ENCODE results near the gene CHRNA4.

CHRNA4 gene

DNA sequence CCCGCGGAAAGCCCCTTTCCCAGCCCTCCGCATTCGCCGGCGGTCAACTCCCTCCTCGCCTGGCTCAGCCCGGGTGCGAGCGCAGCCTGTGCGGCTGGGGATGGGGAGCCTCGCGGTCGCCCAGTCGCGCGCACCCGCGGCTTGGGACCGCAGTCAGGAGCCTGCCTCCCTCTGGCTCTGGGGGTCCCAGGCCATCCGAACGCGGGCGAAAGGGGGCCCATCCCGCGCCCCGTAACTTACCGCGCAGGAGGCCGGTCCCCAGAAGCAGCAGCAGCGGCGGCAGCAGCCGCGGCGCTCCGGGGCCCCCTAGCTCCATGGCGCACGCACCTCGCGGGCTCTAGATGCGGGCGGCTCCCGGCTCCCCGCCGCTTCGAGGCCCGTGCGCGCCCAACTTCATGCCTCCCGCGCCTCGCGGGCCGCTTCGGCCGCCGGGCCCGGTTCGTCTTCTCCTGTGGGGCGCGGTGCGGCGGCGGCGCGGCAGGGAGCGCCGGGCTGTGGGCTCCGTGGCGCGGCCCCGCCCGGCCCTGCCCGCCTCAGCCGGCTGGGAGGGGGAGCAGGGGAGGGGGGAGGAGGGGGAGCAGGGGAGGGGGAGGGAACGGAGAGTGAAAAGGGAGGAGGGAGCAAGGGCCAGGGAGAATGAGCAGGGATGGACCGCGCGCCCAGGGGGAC lies at the start of gene CHRNA4:
Gene CHRNA4 (minus strand): TSS at position 500 of the 669 bp plus-strand sequence. CDS start 184 bp downstream, at position 316.
- DNase-seq (ENCODE audit: low read depth): no peak

DNA sequence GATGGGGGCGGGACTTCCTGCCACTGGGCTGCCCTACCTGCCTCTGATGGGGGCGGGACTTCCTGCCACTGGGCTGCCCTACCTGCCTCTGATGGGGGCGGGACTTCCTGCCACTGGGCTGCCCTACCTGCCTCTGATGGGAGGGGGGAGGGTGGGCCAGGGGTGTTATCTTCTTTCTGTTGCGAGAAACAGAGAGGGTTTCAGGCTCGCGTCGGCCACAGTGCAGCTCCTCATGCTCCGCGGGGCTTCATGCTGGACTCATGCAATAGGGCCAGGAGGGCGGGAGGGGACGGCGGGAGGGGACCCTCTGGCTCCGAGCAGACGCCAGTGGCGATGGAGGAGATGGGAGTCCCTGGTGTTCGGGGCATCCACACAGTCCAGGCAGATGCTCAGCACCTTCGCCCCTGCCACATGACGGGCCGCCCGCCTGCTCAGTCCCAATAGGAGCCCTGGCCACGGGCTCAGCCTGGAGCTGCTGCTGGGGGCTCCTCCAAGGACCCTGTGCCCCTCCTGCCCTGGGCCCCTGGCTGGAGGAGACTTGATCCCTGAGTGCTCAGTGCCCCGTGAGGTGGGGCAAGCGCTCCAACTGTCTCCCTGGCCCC lies 48.8 kb upstream of the CHRNA4 start:
- DNase-seq (ENCODE audit: low read depth): no peak

DNA sequence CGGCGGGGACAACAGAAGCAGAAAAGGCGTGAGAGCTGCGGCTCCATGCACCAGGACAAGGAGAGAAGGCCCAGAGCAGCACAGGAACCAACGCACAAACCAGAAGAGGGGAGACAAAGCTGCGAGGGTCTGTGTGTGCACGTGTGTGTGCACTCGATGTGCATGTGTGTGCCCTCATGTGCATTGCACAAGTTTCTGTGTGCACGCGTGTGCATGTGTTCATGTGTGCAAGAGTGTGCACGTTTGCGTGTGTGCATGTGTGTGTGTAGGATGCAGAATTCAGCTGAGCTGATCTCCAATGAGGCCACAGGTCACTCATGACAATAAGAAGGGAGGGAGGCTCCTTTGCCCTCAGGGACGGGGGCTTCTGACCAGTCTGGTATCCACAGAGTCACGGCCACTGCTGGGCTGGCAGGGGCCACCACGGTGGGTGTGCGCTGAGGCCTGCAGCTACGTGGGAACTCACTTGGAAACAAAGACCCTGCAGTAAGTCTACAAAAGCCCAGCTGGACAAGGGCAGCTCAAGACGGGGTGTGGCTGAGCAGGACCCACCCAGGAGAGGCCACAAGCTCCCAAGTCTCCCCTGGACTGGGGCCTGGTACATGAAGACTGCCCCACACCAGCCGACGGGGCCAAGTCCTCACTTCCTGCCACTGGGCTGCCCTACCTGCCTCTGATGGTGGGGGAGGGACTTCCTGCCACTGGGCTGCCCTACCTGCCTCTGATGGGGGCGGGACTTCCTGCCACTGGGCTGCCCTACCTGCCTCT lies 48.1 kb upstream of the CHRNA4 start:
- DNase-seq (ENCODE audit: low read depth): no peak

DNA sequence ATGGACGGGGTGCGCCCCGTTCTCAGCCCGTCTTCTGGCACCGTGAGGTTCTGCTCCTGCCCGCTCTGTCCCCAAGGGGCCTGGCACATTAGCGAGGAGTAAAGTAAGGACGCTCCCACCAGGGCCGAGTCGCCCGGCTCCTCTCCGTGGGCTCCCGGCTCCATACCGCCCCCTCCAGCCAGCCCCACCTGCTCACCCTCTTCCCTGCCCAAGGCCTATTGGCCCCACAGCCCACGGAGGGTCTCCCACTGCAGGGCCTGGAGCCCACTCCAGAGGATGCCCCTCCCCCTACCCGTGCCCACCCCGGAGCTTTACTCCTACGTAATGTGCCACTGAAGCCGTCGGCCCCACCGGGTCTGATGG lies 47.5 kb upstream of the CHRNA4 start:
- no peak for DNase-seq (ENCODE audit: low read depth)

DNA sequence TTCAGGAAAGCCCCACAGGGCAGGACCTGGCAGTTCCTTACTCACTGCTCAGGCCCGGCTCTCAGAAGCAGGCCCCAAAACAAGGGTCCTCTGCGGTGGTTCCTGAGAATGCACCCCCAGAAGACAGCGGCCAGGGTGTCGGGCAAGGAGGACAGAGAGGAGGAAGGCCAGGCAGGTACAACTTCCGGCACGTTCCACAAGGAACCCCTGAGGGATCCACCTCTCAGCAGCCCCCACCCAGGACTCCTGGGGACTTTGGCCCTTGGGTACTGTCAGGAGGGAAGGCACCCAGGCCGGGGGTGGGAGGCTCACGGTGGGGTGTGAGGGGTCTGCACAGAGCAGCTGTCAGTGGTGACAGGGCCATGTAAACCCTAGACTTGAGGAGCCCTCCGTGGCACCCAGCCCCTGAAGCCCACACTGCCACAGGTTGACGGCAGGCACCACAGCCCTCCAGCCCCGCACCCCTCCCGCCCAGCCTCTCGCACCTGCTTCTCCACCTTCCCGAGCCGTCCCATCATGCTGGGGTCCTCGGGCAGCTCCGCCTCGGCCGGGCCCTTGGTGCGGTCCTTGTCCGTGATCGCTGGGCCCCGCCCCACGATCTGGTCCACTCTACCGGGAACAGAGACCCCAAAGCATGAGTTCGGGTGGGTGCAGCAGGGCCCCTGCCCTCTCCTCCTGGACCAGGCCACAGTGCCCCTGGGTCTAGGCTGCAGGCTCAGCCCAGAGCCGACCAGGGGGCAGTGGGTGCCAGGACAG lies 47.0 kb upstream of the CHRNA4 start:
- no peak for DNase-seq (ENCODE audit: low read depth)

DNA sequence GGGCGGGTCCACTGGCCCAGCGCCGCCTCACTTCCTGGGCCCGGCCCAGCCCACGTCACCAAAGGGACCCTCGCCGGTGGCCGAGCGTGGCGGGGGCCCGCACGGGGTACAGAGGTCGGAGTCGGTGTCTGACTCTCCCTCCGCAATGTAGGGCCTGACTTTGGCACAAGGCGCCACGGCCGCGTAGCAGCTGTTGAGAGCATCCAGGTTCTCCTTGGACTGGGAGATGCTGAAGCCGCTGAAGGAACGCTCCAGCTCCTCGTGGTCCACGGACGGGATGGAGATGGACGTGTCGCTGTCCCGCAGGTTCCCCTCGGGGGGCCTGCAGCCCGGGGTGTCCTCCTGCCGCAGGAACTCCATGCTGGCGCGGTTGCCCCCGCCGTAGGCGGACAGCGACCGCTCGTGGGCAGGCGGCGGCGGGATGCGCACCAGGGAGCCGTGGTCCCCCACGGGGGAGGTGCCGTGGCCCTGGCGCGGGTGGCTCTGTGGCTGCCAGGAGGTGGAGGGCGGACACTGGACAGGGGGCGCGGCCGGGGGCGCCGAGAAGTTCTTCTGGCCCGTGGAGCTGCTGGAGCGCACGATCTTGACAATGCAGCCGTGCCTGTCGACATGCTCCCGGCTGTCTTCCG lies 45.6 kb upstream of the CHRNA4 start:
- DNase-seq (ENCODE audit: low read depth): no peak

DNA sequence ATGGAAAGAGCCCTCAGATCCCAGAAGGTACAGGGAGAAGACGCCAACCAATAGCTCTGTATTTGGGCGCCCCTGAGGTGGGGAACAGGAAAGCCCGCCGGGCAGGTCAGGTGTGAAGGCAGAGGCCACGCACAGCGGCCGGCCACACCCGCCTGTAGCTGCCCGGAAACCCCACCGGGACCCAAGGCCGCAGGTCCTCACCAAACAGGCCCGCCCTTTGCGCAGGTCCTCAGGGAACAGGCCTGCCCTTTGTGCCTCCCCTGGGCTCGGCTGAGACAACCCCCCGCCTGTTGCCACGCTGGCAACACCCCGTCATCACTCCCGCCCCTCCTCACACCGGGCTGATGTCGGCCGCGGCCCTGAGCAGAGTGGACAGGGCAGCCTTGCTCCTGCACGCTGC lies 44.9 kb upstream of the CHRNA4 start:
- DNase-seq (ENCODE audit: low read depth): no peak

DNA sequence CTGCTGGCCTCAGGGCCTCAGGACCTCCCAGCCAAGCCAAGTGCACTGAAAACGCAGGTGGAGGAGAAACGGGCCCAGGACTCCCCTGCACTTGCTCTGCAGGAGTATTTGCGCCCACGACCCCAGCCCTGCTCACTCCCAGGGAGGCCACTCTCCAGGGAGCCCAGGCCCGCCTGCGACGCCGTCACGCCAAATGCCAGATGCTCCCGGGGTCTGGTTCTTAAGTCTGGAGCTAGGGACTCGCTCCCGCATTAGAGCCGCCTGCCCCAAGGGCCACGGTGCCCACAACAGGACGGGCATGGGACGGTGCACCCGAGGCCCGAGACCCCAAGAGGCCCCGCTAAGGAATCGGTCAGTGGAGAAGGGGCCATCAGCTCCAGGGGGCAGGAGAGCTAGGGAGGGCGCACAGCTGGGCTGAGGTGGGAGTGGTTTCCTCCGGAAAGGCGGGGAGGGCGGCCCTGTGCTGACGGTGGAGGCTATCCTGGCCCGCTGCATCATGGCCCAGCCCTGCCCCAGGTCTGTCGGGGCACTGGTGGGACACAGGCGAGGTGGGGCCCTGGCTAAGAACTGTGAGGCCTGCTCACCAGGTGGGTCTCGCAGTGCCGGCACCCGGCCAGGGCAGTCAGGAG lies 44.1 kb upstream of the CHRNA4 start:
- no peak for DNase-seq (ENCODE audit: low read depth)

DNA sequence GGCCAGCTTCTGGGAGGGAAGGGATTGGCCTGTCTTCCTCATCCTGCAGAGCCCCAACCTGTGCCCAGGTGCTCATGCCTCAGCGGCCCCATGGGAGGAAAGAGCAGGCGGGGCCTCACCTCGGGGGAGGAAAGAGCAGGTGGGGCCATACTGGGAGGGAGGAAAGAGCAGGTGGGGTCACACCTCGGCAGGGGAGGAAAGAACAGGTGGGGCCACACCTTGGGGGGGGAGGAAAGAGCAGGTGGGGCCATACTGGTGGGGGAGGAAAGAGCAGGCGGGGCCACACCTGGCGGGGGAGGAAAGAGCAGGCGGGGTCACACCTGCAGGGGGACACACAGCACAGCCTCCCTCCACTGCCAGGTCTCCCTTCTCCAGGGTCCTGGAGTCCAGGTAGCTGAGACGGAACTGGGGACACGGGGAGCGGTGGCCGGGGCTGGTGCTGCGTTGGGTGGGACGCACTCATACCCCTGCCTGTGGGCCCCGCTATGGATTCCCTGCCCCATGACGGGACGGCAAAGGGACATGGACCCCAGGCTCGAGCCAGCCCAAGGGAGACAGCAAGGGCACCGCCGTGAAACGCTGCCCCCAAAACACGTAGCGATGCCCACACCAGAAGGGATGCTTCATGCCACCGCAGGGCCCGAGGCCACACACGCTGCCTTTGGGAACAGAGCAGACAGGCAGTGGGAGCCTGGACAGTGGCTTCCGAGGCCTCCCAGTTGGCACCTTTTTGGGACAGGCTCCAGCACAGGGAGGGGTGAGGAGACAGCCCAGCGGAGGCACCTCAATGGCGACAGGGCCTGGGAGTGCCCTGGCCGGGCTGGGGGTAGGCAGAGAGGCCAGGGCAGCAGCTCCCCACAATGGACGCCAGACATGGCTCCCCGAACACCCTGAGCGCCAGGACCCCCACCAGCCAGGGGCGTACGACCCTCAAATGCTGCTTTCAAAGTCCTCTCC lies 43.3 kb upstream of the CHRNA4 start:
- no peak for DNase-seq (ENCODE audit: low read depth)

DNA sequence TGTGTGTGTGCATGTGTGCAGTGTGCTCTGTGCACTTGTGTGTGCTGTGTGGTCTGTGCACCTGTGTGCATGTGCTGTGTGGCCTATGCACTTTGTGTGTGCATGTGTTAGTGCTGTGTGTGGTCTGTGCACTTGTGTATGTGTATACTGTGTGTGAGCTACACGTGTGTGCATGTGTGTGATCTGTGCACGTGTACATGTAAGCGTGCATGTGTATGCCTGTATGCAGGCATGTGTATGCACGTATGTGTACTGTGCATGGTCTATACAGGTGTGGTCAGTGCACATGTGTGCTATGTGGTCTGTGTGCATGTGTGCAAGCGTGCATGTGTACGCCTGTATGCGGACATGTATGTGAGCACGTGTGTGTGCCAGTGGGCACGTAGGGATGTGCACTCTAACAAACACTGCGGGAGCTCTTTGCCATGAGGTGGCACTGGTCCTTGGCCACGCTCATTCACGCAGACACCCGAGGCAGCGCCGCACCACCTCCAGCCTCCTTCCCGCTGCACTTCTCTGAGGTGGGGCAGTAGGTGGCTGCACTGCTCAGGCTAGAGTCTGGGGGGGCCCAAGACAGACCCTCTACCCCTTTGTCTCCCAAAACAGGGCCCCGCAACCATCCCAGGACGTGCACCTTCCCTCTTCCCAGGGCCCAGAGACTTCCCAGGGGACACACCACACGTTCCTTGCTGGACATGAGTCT lies 42.4 kb upstream of the CHRNA4 start:
- DNase-seq (ENCODE audit: low read depth): no peak

DNA sequence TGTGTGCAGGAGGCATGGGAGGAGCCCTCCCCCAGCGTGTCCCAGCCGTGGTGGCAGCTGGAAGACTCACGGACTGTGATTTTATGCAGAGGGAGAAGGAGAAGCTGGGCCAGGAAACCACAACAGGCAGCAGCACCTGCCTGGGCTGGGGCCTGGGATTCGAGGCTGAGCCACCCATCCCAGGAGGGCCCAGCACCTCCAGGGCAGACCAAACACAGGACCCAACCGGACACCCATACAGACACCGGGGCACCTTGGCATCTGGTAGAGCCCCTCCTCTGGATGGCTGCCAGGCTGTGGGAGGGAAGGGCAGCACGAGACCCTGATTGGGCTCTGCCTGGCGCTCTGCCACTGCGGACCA lies 41.7 kb upstream of the CHRNA4 start:
- DNase-seq (ENCODE audit: low read depth): no peak

DNA sequence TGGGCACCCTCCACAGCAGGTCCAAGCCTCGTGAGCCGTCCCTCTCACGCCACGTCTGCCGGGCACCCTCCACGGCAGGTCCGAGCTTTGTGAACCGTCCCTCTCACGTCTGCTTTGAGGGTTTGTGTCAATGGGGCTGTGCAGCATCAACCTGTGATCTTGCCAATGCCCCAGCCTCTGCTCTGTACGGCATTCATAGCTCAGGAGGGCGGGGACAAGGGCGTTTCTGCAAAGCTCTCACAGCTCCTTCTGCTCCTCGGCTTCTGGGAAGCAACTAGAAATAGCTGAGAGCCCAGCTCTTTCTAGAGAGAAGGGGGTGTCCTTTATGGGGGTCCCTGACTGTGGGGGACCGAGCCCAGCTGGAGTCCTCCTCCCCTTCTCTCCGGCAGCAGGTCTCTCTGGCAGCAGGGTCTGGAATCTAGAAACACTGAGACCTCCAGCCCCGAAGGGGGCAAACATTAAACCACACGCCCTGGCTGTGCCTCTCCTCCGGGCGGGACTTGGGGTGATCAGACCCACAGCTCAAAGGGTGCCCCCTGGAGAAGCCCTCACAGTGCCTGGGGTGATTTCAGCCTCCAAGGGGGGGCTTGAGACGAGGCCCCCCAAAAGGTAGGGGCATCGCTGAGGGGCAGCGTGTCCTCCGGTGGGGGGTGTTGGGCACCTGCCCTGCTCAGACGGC lies 41.2 kb upstream of the CHRNA4 start:
- DNase-seq (ENCODE audit: low read depth): no peak

DNA sequence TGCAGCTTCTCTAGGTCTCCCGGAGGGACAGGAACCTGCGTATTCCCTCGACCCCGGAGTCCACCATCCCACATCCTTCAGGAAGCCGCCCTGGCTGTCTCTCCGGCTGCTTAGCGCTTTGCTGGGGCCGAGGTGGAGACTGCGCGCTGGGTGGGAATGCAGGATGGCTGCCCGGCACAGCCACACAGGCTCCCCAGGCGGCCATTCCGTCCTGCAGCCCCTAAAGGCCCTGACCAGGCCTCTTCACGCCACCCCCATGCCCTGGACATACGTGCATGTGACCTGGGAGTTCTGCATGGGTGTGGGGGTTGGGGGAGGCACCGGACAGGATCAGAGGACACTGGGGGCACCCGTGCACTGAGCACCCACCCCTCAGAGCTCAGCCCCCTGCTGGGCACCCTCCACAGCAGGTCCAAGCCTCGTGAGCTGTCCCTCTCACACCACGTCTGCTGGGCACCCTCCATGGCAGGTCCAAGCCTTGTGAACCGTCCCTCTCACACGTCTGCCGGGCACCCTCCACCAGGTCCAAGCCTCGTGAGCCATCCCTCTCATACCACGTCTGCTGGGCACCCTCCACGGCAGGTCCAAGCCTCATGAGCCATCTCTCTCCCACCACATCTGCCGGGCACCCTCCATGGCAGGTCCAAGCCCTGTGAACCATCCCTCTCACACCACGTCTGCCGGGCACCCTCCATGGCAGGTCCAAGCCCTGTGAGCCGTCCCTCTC lies 40.4 kb upstream of the CHRNA4 start:
- no peak for DNase-seq (ENCODE audit: low read depth)

DNA sequence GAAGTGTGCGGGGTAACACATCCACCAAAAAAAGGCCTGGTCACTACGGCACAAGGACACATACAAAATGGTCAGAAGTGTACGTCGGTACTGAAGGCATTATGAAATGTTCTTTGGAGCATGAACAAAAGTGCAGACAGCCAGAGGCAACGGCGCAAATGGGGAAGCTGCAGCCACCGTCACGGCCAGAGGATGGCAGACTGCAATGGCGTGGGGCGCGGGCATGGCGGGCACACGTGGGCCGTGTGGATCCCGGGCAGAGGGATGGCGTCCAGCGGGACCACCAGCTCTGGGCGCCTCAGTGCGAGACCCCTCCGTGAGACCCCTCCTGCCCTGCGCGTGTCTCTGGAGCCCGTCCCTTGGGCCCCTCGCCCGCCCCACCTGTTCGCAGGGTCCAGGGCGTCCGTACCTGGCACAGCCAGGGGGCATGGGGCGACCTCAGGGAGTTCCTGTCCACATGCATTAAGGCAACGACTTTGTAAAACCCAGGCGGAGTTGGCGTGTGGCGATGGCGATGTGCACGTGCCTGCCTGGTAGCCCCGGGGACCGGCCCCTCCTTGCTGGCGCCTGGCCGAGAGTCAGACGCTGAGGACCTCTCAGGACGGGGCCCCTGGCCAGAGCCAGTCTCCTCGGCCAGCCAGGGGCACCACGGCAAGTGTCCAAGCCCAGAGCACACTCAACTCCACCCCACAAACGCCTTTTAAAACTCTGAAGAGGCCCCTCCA lies 39.5 kb upstream of the CHRNA4 start:
- no peak for DNase-seq (ENCODE audit: low read depth)

DNA sequence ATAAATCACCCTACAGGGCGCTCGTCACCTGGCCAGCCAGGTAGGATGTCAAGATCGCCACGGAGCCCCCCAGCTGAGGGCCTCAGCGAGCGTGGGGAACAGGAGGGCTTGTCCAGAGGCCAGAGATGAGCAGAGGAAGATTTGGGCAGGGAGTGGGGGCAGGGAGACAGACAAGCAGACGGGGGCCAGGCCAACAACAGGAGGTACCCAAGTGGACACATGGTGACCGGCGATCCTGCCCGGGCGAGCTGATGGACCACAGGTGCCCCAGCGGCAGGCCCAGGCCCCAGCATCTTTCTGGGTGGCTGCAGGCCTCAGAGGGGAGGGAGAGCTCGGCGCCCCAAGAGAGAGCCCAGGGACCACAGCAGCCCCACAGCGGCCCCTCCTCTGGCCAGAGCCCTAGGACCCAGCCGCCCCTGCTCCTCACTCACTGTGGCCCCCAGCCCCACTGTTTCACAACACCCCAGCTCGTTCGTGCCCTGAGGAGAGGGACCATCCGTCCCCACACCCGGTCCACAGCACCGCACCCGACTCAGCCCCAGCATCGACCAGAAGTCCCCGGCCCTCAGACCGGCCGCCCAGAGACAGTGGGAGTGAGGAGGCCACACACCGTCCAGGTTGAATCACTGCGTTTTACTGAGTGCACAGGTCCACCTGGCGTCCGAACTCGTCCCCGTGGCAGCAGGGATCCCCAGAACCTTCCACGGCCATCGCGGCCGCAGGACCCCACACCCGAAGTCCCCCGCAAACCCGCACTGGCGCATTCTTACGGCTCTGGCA lies 38.6 kb upstream of the CHRNA4 start:
- no peak for DNase-seq (ENCODE audit: low read depth)

DNA sequence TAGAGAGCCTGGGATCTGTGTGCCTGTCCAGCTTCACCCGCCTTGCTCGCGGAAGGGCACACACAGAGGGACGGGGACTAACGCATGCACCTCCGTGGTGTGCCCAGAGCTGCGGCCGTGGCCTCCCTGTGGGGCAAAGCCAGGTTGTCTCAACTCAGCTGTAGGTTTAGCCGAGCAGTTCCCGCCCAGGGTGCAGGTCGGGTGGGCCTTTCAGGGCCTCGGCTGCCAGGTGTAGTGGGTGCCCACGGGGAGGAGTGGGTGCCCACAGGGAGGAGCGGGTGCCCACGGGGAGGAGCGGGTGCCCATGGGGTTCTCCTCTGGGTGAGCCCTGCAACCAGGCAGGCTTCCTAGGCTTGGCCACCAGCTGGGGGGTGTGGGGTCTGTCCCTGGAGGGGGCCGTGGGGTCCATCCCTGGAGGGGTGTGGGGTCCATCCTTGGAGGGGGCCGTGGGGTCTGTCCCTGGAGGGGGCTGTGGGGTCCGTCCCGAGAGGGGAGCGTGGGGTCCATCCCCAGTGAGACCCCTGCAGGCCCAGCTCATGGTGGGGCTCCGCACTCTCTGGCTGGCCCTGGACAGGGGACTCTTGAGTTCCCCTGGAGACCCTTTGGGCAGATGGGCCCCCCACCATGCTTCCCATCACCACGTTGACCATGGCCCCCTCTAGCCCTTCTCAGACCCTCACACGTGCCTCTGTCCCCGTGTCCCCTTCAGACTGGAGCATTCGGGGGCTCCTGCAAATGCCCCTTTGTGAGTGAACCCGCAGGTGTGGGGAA lies 37.8 kb upstream of the CHRNA4 start:
- DNase-seq (ENCODE audit: low read depth): no peak

All from activated T-helper 9 cell treated with anti-CD3 and anti-CD28 coated beads, Interleukin-2, amount 50 U/mL, for 16 hours (primary cell).